Stimulated activated CD4-positive, alpha-beta T cell treated with anti-CD3 and anti-CD28 coated beads, Interleukin-4, amount 100 ng/mL, for 1 hour (primary cell): Measurements from ENCODE around the gene LARP1.

Source experiments
- DNase-seq: peaks from one replicate; pipeline ENCODE4 v3.0.0-alpha.2; 2020

The LARP1 gene

DNA sequence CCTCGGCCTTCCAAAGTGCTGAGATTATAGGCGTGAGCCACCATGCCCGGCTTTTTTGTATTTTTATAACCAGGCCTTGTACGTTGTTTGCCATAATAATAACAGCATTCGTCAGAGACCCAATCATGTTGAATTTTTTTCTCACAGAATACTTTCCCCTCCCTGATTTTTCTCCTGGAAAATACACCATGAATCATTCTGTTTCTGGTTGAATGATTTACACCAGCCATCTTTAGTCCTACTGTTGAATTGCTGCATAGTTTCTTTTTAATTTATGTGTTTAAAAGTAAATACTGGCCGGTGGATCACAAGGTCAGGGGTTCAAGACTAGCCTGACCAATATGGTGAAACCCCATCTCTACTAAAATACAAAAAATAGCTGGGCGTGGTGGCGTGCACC, 106.8 kb downstream of the LARP1 start:
- no peak for DNase-seq

DNA sequence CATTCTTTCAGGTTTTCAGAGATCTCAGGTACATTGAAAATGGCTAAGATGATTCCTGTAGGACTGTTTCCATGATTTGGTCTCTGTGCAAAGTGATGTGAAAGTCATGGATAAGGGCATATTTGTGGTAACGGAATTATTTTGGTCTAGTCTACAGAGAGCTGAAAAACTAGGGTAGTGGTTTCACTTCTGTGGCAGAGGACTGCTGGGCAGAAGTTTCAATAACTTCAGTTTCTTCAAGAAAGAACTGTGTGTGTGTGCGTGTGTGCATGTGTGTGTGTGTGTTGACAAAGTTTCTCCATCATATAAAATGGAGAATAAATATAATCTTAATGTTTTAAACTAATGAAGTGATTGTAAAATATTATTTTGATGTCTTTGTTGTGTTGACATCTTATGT, 107.6 kb downstream of the LARP1 start:
- no peak for DNase-seq

DNA sequence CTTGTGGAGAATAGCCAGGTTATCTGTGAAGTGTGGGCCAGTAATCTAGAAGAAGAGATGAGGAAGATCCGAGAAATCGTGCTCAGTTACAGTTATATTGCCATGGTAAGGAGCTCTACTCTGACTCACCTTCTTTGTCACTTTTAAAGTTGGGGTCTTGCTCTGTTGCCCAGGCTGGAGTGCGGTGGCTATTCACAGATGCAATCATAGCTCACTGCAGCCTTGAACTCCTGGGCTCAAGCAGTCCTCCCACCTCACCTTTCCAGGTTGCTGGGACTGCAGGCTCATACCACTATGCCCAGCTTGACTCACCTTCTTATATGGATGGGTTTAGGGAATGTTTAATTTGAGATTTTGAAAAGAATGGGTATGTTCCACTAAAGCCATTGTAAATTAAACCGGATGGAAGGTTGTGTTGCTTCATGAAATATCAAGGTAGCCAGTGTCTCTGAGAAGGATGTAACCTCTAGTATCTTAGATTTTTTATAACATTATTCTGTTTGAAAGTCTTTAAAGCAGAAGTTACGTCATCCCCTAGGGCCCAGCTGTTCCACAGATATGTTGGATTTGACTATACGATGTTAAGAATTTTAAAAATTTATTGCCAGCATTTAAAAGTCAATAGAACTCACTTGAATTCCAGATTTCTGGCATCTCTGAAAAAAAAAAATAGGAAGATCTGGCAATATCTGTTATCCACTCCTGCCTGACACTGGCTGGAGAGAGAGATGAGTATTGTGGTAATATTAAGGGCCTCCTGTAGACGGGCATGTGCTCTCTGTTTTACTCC, 108.3 kb downstream of the LARP1 start:
- no peak for DNase-seq

DNA sequence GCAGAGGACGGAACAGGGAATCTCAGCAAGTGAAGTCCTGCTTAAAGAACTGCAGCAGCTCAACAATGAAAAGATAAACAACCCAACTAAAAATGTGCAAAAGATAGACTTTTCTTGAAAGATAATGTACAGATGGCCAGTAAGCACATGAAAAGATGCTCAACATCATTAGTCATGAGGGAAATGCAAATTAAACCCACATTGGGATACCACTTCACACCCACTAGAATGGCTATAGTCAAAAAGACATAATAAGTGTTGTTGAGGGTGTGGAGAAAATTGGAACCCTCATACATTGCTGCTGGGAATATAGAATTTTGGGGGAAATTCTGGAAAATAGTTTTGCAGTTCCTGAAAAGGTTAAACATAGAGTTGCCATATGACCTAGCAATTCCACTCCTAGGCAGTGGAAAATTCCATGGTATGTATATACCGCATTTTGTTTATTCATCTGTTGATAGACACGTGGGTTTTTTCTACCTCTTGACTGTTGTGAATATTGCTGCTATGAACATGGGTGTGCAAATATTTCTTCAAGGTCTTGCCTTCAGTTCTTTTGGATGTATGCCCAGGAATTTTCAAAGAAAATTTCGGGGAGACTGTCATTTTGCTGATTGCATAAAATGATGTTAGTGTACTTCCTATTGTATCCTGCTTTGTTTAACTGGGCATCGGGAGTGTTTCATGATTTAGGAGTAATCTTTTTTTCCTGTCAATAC, 110.4 kb downstream of the LARP1 start:
- DNase-seq, result no peak

DNA sequence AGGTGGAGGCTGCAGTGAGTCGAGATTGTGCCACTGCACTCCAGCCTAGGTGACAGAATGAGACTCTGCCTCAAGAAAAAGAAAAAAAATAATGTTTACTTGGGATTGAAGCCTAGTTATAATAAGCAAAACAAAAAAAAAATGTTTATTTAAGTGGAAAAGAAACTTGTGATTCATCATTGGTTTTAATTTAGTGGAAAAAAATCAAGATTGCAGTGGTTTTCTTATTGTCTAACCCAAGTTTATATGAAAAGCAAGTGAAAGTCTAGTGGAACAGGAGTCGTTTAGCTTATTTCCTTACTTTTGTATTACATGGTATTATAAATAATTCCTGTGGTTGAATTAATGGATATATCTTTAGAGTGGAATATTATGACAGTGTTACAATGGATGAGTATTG, 111.7 kb downstream of the LARP1 start:
- DNase-seq, result no peak
